Stomach (tissue), 4 donors: ENCODE data around the gene MAST3.

ENCODE experiments used
- CTCF ChIP-seq, 7 experiments: fragments of 450-650 bp in 4 of 7; fragments of 200-600 bp in 3 of 7; sonication (generic) in 3 of 7; IDR thresholded peaks; one replicate each; pipeline ENCODE4 v1.5.1; 2016 to 2019; ENCODE audit warnings: antibody characterized with exemption in 7 of 7, control low read depth in 2 of 7, mild to moderate bottlenecking in 1 of 7
- EP300 ChIP-seq: sonication (generic); formaldehyde crosslinking; IDR thresholded peaks from one replicate; pipeline ENCODE4 v1.6.1; 2017; ENCODE audit warnings: antibody characterized with exemption
- POLR2A ChIP-seq, 4 donors: fragments of 450-650 bp; IDR thresholded peaks; one replicate each; pipeline ENCODE4 v1.6.1; 2016; ENCODE audit warnings: antibody characterized with exemption in 4 of 4, control low read depth in 2 of 4, mild to moderate bottlenecking in 1 of 4, moderate library complexity in 1 of 4

DNA sequence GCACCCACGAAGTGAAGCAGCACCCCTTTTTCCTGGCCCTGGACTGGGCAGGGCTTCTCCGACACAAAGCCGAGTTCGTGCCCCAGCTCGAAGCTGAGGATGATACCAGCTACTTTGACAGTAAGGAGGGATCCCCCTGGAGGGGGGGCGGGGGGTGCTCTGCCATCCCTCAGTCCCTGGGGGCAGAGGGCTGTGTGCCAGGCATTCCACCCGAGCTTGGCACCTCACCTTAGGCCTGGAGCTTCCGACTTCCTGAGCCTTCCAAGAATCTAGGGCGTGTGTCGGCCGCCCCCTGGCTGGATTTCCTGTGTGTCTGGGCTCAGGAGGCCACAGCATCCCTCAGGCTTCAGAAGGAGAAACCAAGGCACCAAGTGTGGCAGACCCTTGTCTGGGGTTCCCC lies 39.7 kb downstream of the MAST3 start:
- TF ChIP-seq CTCF (IDR thresholded peaks at IDR 0.05) (no peak), POLR2A (IDR thresholded peaks at IDR 0.05) (no peak), EP300 (no peak)
